GM12864 (cell line): ENCODE measurements around the gene HOXB9.

Source experiments
- DNase-seq: peaks from one replicate; pipeline ENCODE4 v3.0.0-alpha.2; 2011; ENCODE audit warnings: low read depth
- H3K4me3 ChIP-seq: 2 replicates; pipeline ENCODE4 v1.5.1; 2011; ENCODE audit warnings: mild to moderate bottlenecking, low read depth, low read length, control low read depth
- TF ChIP-seq, protein P1 (sequence below): IDR thresholded peaks from 2 replicates; pipeline ENCODE4 v1.5.1; 2011; ENCODE audit warnings: low read depth, mild to moderate bottlenecking, moderate library complexity, low read length, control low read depth, inconsistent platforms; ENCODE audit errors: missing control alignments

Gene HOXB9

DNA sequence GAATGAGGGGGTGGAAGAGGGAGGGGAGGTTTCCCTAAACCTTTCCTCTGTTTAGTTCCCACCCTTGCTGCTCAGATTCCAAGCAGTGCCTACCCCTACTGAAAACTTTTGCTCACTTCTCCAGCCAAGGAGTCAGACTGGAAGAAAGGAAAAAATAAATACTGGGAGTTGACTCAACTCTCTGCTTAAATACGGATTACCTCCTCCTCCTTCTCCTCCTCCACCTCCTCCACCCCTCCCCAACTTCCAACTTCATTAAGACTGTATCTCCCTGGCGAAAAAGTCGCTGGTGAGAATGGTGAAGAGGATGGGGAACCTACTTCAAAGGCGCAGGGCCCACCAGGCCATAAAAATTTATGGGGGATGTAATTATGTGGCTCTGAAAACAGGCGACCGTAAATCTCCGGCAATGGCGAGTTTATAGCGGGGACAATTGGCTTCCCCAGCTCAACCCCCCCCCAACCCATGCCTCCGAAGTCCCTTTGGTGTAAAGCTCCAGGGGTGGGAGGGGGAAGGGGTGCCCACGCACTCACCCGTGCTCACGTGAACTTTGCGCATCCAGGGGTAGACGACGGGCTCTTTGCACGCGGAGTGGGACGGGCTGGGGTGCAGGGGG is 48.7 kb downstream of the HOXB9 start:
- peak overlapping the region; percentile 84 for H3K4me3 ChIP-seq
- TF ChIP-seq, protein P1, sequence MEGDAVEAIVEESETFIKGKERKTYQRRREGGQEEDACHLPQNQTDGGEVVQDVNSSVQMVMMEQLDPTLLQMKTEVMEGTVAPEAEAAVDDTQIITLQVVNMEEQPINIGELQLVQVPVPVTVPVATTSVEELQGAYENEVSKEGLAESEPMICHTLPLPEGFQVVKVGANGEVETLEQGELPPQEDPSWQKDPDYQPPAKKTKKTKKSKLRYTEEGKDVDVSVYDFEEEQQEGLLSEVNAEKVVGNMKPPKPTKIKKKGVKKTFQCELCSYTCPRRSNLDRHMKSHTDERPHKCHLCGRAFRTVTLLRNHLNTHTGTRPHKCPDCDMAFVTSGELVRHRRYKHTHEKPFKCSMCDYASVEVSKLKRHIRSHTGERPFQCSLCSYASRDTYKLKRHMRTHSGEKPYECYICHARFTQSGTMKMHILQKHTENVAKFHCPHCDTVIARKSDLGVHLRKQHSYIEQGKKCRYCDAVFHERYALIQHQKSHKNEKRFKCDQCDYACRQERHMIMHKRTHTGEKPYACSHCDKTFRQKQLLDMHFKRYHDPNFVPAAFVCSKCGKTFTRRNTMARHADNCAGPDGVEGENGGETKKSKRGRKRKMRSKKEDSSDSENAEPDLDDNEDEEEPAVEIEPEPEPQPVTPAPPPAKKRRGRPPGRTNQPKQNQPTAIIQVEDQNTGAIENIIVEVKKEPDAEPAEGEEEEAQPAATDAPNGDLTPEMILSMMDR = no peak

DNA sequence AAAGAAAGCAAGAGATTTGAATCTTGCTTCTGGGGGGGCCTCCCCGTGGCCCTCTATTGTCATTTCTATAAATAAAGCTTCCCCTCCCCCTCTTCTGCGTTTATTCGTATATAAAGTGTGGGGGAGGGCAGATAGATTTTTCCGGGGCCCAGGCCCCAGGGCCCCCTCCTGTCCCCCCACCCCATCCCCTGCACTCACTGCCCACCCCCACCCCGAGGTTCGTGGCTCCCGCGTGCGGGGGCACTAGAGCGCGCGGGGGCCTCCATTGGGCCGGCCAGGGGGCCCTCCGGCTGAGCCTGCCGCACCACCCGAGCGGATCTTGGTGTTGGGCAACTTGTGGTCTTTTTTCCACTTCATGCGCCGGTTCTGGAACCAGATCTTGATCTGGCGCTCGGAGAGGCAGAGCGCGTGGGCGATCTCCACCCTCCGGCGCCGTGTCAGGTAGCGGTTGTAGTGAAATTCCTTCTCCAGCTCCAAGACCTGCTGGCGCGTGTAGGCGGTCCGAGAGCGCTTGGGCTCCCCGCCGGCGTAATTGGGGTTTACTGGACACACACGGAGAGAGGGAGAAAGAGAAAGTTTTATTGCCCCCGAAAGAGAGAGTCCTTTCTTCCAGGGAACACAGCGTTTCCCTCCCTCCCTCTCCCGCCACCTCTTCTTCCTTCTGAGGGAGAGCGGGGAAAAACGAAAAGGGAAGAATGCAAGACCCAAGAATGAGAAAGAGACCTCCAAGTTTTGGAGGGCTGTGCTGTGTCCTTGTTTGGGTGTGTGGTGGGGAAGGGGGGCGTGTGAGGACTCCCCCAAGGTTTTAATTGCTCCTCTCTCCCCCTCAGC is 49.5 kb downstream of the HOXB9 start:
- H3K4me3 ChIP-seq = peak overlapping the region; percentile 84
- no peak for DNase-seq
- TF ChIP-seq, protein P1 = no peak

More for the DNA sequence above, 48.7 kb downstream of the HOXB9 start:
- no peak for DNase-seq

DNA sequence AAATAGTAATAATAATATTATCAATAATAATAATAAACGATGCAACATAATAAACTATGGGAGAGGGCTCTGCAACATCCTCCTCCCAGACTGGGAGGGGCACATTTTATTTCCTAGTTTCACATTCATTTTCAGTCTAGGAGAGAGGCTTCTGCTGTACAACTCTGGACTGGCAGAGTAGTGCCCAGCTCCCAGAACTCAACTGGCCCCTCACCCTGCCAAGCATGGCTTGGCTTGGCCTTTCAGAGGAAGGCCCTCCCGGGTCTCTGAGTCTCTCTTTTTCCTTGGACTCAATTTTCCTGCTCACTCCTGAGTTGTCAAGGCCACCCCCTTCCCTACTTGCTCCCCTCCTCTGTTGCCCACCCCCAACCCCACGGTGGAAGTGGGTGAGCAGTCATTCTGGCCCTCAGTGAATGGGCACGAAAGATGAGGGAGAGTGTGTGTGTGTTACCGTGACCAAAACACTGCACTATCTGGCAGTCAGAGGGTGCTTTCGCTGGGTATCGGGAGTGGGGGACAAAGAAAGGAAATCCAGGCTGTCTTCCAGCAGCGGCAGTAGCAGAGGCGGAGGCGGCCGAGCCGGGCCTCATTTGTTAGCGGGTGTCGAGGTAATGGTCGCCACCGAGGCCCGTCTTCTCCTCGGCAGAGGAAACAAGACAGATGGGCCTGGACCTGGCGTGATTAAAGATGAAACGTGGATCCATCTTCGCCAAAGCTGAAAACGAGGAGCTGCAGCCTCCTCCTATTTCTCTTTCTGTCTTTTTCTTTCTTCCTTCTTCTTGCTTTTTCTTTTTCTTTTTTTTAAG is 50.3 kb downstream of the HOXB9 start:
- no peak overlapping the region for H3K4me3 ChIP-seq
- TF ChIP-seq, protein P1 = no peak

DNA sequence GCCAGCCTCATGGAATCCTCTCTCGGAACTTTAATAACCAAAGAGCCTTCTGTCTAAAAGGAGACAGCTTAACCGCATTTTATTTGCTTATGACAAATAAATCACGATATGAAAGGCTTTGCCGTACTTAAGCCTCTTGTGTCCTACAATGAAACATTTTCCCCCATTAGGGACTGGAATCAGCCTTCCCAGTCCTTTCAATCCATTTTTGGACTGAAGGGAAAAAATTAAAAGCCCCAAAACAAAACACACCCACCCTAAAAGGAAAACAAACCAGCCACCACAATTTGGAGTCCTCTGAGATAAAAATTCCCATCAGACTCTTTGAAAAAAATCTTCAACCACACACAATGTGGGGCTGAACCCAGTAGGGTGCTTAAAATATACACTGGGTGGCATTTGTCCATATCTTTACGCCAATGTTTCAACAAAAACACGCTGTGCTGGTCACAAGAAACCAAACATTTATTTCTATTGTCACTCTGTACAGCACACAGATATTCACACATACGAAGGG is 51.0 kb downstream of the HOXB9 start:
- H3K4me3 ChIP-seq = no peak overlapping the region
- no peak for DNase-seq
- TF ChIP-seq, protein P1 = no peak

More for the DNA sequence above, 50.3 kb downstream of the HOXB9 start:
- no peak for DNase-seq

DNA sequence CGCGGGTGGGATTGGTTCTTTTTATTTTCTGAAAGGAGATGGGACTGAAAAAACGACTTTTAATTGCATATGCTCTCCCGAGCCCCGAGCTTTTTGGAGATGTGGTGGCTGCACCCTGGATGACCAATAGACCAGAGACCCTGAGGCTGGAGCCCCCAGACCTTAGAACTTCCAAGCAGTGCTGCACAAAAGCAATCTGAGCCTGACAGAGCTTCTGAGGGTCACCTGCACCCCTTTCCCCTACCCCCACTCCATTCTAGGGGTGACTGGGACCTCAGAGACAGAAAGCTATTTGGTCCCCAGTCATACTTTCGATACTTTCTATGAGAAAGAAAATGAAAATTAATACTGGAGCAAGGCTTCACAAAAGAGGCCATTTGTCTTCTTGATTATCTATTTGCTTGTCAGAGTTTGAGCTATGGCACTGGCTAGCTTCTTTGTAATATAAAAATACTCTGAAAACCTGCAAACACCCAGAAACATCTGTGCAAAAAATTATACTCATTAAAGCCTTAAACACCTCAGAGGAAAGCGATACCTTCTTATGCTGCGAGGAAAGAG is 51.6 kb downstream of the HOXB9 start:
- no peak overlapping the region for H3K4me3 ChIP-seq
- TF ChIP-seq, protein P1 = no peak
- no peak for DNase-seq

DNA sequence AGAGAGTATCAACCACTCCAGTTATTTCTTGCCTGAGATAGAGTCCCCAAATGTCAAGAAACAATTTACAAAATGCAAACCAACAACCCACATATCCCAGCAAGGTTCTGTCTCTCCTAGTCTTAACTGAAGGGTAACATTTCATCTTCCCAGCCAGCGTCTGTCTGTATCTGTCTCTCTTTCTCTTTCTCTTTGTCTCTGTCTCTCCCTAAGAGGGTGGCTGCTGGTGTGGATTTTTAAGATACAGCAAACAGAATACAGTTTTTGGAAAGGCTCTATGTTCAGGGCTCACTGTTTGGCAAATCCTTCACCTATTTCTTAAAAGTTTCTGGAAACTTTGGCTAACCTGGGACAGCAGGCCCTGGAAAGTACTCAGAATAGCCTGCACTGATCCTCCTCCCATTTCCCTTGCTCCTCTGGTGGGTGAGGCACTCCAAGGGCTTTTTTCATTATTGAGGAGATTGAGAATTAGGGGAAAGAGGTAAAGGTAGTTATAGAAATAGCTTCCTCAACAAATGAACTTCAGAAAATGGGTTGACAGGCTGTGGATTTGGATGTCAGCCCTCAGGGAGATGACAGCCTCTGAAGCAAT is 54.2 kb downstream of the HOXB9 start:
- H3K4me3 ChIP-seq = no peak overlapping the region
- TF ChIP-seq, protein P1 = no peak
- no peak for DNase-seq
